ENCODE results near the gene RIC8A. TPM values are rescaled to one million over a fixed set of nuclear protein-coding genes. Genes with fewer than 3 reads are reported as not detected.

The RIC8A gene
- total and polyA plus RNA-seq, 2 of the 13 experiments (the other 11 are each of a cell fraction or from before 2014, with no cell fraction given), result 62.1 to 63.8 TPM

DNA sequence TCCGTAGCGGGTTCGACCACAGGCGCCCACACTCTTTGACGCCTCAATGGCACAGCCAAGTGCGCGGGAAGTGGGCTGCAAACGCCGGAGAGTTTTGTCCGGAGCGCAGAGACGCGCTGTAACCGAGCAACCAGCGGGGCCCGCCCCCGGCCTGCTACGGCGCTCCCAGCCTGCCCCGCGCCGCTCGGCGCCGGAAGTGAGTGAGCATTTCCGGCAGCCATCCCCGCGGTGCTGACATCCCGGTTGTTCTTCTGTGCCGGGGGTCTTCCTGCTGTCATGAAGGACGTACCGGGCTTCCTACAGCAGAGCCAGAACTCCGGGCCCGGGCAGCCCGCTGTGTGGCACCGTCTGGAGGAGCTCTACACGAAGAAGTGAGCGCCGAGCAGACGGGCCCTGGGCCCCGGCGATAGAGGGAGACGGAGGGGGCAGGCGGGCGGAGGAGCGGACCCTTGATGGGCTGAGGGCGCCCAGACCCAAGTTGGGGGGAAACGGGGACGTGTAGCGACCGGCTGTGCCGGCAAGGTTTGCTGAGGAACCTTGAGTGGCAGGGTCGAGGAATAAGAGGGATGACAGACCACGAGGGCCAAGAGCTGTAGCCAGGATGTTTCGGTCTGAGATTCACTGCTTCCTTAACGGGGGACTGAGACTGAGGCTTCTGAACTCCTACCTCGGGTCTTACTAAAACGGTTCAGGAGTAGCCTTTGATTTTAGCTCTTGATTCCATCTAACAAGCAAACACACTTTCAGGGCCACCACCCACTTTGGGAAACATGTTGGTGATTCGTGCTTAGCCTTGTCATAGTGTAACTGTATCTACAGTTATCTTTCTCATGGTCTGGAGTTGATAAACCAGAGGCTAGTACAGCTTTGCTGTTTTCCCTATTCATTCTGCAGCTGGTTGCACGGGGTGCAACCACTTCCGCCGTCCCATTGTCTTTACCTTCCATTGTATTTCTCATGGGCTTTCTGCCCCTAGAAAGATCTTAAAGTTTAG is 29.6 kb downstream of the RIC8A start, which contains the start of gene PSMD13 (continued):
- TF ChIP-seq, protein P1, sequence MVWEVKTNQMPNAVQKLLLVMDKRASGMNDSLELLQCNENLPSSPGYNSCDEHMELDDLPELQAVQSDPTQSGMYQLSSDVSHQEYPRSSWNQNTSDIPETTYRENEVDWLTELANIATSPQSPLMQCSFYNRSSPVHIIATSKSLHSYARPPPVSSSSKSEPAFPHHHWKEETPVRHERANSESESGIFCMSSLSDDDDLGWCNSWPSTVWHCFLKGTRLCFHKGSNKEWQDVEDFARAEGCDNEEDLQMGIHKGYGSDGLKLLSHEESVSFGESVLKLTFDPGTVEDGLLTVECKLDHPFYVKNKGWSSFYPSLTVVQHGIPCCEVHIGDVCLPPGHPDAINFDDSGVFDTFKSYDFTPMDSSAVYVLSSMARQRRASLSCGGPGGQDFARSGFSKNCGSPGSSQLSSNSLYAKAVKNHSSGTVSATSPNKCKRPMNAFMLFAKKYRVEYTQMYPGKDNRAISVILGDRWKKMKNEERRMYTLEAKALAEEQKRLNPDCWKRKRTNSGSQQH (CRISPR knock-in tag; IDR thresholded peaks at IDR 0.05; ENCODE audit: low read depth), result peak; percentile 82; the same call in 1 of the 2 replicates
- TF ChIP-seq ZNF589 (CRISPR knock-in tag; conservative IDR thresholded peaks at IDR 0.05) (peak; percentile 41; the same call in 1 of the 2 replicates), ZNF180 (CRISPR knock-in tag; IDR thresholded peaks at IDR 0.05; ENCODE audit: borderline replicate concordance, low read depth) (no peak), TCF12 (IDR thresholded peaks at IDR 0.05) (no peak), TCF12 (CRISPR knock-in tag; IDR thresholded peaks at IDR 0.05) (no peak), ZNF383 (CRISPR knock-in tag; IDR thresholded peaks at IDR 0.05; ENCODE audit: borderline replicate concordance) (no peak), KDM5A (IDR thresholded peaks at IDR 0.05; ENCODE audit: borderline replicate concordance, low read length) (peak; percentile 96), POGZ (CRISPR knock-in tag; IDR thresholded peaks at IDR 0.05) (no peak), SMYD3 (CRISPR knock-in tag; IDR thresholded peaks at IDR 0.05) (no peak), ZNF709 (CRISPR knock-in tag; IDR thresholded peaks at IDR 0.05) (no peak), SP2 (CRISPR knock-in tag; IDR thresholded peaks at IDR 0.05) (peak; percentile 70), PAF1 (CRISPR knock-in tag; IDR thresholded peaks at IDR 0.05) (no peak), KDM4B (CRISPR knock-in tag; IDR thresholded peaks at IDR 0.05) (no peak), GATA4 (IDR thresholded peaks at IDR 0.05; ENCODE audit: borderline replicate concordance, low read depth) (no peak; the same call in 1 of the 2 replicates), ZNF883 (CRISPR knock-in tag; IDR thresholded peaks at IDR 0.05; ENCODE audit: not compliant biosample characterization) (peak; percentile 20), TAF1 (CRISPR knock-in tag; IDR thresholded peaks at IDR 0.05) (peak; percentile 71; the same call in 1 of the 2 replicates), HDAC1 (CRISPR knock-in tag; IDR thresholded peaks at IDR 0.05) (peak; percentile 92), THAP11 (CRISPR knock-in tag; IDR thresholded peaks at IDR 0.05) (peak; percentile 89), MED1 (CRISPR knock-in tag; IDR thresholded peaks at IDR 0.05) (peak; percentile 50; the same call in 1 of the 2 replicates)
- TF ChIP-seq, protein P2, sequence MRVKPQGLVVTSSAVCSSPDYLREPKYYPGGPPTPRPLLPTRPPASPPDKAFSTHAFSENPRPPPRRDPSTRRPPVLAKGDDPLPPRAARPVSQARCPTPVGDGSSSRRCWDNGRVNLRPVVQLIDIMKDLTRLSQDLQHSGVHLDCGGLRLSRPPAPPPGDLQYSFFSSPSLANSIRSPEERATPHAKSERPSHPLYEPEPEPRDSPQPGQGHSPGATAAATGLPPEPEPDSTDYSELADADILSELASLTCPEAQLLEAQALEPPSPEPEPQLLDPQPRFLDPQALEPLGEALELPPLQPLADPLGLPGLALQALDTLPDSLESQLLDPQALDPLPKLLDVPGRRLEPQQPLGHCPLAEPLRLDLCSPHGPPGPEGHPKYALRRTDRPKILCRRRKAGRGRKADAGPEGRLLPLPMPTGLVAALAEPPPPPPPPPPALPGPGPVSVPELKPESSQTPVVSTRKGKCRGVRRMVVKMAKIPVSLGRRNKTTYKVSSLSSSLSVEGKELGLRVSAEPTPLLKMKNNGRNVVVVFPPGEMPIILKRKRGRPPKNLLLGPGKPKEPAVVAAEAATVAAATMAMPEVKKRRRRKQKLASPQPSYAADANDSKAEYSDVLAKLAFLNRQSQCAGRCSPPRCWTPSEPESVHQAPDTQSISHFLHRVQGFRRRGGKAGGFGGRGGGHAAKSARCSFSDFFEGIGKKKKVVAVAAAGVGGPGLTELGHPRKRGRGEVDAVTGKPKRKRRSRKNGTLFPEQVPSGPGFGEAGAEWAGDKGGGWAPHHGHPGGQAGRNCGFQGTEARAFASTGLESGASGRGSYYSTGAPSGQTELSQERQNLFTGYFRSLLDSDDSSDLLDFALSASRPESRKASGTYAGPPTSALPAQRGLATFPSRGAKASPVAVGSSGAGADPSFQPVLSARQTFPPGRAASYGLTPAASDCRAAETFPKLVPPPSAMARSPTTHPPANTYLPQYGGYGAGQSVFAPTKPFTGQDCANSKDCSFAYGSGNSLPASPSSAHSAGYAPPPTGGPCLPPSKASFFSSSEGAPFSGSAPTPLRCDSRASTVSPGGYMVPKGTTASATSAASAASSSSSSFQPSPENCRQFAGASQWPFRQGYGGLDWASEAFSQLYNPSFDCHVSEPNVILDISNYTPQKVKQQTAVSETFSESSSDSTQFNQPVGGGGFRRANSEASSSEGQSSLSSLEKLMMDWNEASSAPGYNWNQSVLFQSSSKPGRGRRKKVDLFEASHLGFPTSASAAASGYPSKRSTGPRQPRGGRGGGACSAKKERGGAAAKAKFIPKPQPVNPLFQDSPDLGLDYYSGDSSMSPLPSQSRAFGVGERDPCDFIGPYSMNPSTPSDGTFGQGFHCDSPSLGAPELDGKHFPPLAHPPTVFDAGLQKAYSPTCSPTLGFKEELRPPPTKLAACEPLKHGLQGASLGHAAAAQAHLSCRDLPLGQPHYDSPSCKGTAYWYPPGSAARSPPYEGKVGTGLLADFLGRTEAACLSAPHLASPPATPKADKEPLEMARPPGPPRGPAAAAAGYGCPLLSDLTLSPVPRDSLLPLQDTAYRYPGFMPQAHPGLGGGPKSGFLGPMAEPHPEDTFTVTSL (CRISPR knock-in tag; IDR thresholded peaks at IDR 0.05; ENCODE audit: borderline replicate concordance), result no peak
- TF ChIP-seq, protein P3, sequence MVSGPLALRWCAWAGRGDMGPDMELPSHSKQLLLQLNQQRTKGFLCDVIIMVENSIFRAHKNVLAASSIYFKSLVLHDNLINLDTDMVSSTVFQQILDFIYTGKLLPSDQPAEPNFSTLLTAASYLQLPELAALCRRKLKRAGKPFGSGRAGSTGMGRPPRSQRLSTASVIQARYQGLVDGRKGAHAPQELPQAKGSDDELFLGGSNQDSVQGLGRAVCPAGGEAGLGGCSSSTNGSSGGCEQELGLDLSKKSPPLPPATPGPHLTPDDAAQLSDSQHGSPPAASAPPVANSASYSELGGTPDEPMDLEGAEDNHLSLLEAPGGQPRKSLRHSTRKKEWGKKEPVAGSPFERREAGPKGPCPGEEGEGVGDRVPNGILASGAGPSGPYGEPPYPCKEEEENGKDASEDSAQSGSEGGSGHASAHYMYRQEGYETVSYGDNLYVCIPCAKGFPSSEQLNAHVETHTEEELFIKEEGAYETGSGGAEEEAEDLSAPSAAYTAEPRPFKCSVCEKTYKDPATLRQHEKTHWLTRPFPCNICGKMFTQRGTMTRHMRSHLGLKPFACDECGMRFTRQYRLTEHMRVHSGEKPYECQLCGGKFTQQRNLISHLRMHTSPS (CRISPR knock-in tag; IDR thresholded peaks at IDR 0.05; ENCODE audit: low read depth), result no peak
